SW480 (cell line): ENCODE results near the gene C3orf18.

ENCODE experiments used
- DNase-seq: peaks from one replicate; pipeline ENCODE4 v3.0.0-alpha.2; 2016; ENCODE audit warnings: low spot score

The C3orf18 gene

GRCh38 chr3:50603261-50604109 lies 35.9 kb upstream of the C3orf18 start:
- no peak for DNase-seq

GRCh38 chr3:50602595-50603191 lies 35.1 kb upstream of the C3orf18 start:
- no peak for DNase-seq

GRCh38 chr3:50600841-50601591 lies 33.5 kb upstream of the C3orf18 start:
- peak; percentile 88 for DNase-seq

GRCh38 chr3:50600141-50600753 lies 32.7 kb upstream of the C3orf18 start:
- no peak for DNase-seq

GRCh38 chr3:50599716-50600118 lies 32.2 kb upstream of the C3orf18 start:
- DNase-seq, result no peak

- DNase-seq, result no peak
These were observed 31.7 kb upstream of the C3orf18 start for GRCh38 chr3:50599115-50599715.

- no peak for DNase-seq
These were observed 26.8 kb upstream of the C3orf18 start for GRCh38 chr3:50594253-50594785.

- no peak for DNase-seq
These were observed 25.0 kb upstream of the C3orf18 start for GRCh38 chr3:50592568-50592967.

GRCh38 chr3:50591196-50591741 lies 23.7 kb upstream of the C3orf18 start:
- DNase-seq, result no peak

GRCh38 chr3:50588759-50589433 lies 21.3 kb upstream of the C3orf18 start:
- no peak for DNase-seq

GRCh38 chr3:50587806-50588758 lies 20.5 kb upstream of the C3orf18 start:
- DNase-seq, result no peak

- no peak for DNase-seq
These were observed 19.8 kb upstream of the C3orf18 start for GRCh38 chr3:50587373-50587772.

GRCh38 chr3:50586763-50587070 lies 19.2 kb upstream of the C3orf18 start:
- DNase-seq, result no peak

- DNase-seq, result no peak
These were observed 18.6 kb upstream of the C3orf18 start for GRCh38 chr3:50585919-50586762.

GRCh38 chr3:50584391-50584790 lies 16.8 kb upstream of the C3orf18 start:
- DNase-seq, result no peak

GRCh38 chr3:50583897-50584296 lies 16.4 kb upstream of the C3orf18 start:
- no peak for DNase-seq

GRCh38 chr3:50582083-50582482 lies 14.5 kb upstream of the C3orf18 start:
- no peak for DNase-seq

- DNase-seq, result no peak
These were observed 13.9 kb upstream of the C3orf18 start for GRCh38 chr3:50581459-50581842.
